OCI-LY1 (cell line): ENCODE measurements around the gene PTH1R.

Experiments used
- H2AFZ ChIP-seq: fragments of 200-600 bp; sonication (generic), shearing (Covaris generic); 2 replicates; pipeline ENCODE4 v1.6.0; 2014; ENCODE audit warnings: antibody characterized with exemption, mild to moderate bottlenecking, low read length
- H3F3A ChIP-seq: fragments of 200-600 bp; sonication (generic), shearing (Covaris generic); 2 replicates; pipeline ENCODE4 v1.6.0; 2014; ENCODE audit warnings: mild to moderate bottlenecking, antibody characterized with exemption, low read length, moderate library complexity; ENCODE audit not compliant: insufficient read depth
- H3K27ac ChIP-seq: fragments of 200-600 bp; sonication (generic); 2 replicates; pipeline ENCODE4 v1.5.1; 2014; ENCODE audit warnings: low read length, mixed run types, mild to moderate bottlenecking, low read depth; ENCODE audit not compliant: poor library complexity, severe bottlenecking
- H3K27me3 ChIP-seq: fragments of 200-600 bp; sonication (generic); 2 replicates; pipeline ENCODE4 v1.6.0; 2014; ENCODE audit warnings: antibody characterized with exemption, mild to moderate bottlenecking, low read length, moderate library complexity; ENCODE audit not compliant: insufficient read depth
- H3K36me3 ChIP-seq: fragments of 200-600 bp; sonication (generic); 2 replicates; pipeline ENCODE4 v1.6.1; 2014; ENCODE audit warnings: mild to moderate bottlenecking, antibody characterized with exemption, low read length, moderate library complexity, mixed read lengths; ENCODE audit not compliant: insufficient read depth
- H3K4me1 ChIP-seq: fragments of 200-600 bp; sonication (generic); 2 replicates; pipeline ENCODE4 v1.5.1; 2014; ENCODE audit warnings: mild to moderate bottlenecking, low read length, moderate library complexity; ENCODE audit not compliant: insufficient read depth, severe bottlenecking
- H3K4me2 ChIP-seq: fragments of 200-600 bp; sonication (generic), shearing (Covaris generic); 2 replicates; pipeline ENCODE4 v1.6.1; 2014; ENCODE audit warnings: low read length
- H3K4me3 ChIP-seq: fragments of 200-600 bp; sonication (generic); 2 replicates; pipeline ENCODE4 v1.5.1; 2014; ENCODE audit warnings: low read length, low read depth, mild to moderate bottlenecking, mixed read lengths; ENCODE audit not compliant: poor library complexity, severe bottlenecking
- H3K79me2 ChIP-seq: fragments of 200-600 bp; shearing (Covaris generic); 2 replicates; pipeline ENCODE4 v1.6.1; 2016; ENCODE audit warnings: mixed run types, low read length, mixed read lengths; ENCODE audit not compliant: insufficient read depth
- H3K9ac ChIP-seq: fragments of 200-600 bp; sonication (generic), shearing (Covaris generic); 2 replicates; pipeline ENCODE4 v1.6.1; 2014; ENCODE audit warnings: mild to moderate bottlenecking, low read length, mixed read lengths
- H3K9me2 ChIP-seq: fragments of 200-600 bp; sonication (generic), shearing (Covaris generic); 2 replicates; pipeline ENCODE4 v1.6.1; 2014; ENCODE audit warnings: low read depth, mild to moderate bottlenecking, low read length, mixed read lengths
- H3K9me3 ChIP-seq: fragments of 200-600 bp; shearing (Covaris generic); 2 replicates; pipeline ENCODE4 v1.6.1; 2014; ENCODE audit warnings: low read length, mixed read lengths
- H4K20me1 ChIP-seq: fragments of 200-600 bp; sonication (generic), shearing (Covaris generic); 2 replicates; pipeline ENCODE4 v1.6.0; 2016; ENCODE audit warnings: mild to moderate bottlenecking, low read length; ENCODE audit not compliant: insufficient read depth
- CTCF ChIP-seq: fragments of 200-600 bp; sonication (generic), shearing (Covaris generic); IDR thresholded peaks from 2 replicates; pipeline ENCODE4 v1.5.1; 2017; ENCODE audit warnings: mild to moderate bottlenecking, antibody characterized with exemption, low read length, moderate library complexity, mixed read lengths
- EZH2 ChIP-seq: fragments of 200-600 bp; sonication (generic), shearing (Covaris generic); IDR thresholded peaks from 2 replicates; pipeline ENCODE4 v1.8.0; 2017; ENCODE audit warnings: borderline replicate concordance, mixed run types, mild to moderate bottlenecking, antibody characterized with exemption, low read length, moderate library complexity, mixed read lengths

PTH1R gene

GRCh38 chr3:46861605-46862368 lies 15.7 kb upstream of the PTH1R start:
- TF ChIP-seq EZH2 (no peak), CTCF (no peak)
- no peaks in the 10 kb centered on the region for H3K9me3 ChIP-seq
- no peaks in the 10 kb centered on the region for H4K20me1 ChIP-seq
- H3K36me3 ChIP-seq: no peaks in the 10 kb centered on the region
- H3K79me2 ChIP-seq: no peaks in the 10 kb centered on the region
- no peaks in the 10 kb centered on the region for H3F3A ChIP-seq
- H2AFZ ChIP-seq: no peak overlapping the region
- no peak overlapping the region for H3K4me3 ChIP-seq
- H3K9me2 ChIP-seq: no peaks in the 10 kb centered on the region
- H3K9ac ChIP-seq: no peak overlapping the region
- no peak overlapping the region for H3K27ac ChIP-seq
- no peaks in the 10 kb centered on the region for H3K27me3 ChIP-seq
- H3K4me1 ChIP-seq: no peaks in the 10 kb centered on the region
- H3K4me2 ChIP-seq: no peak overlapping the region

GRCh38 chr3:46862369-46863025 lies 15.0 kb upstream of the PTH1R start:
- H3K27ac ChIP-seq: no peak overlapping the region
- H3K79me2 ChIP-seq: no peaks in the 10 kb centered on the region
- TF ChIP-seq CTCF (no peak), EZH2 (no peak)
- no peaks in the 10 kb centered on the region for H3K36me3 ChIP-seq
- H3F3A ChIP-seq: no peaks in the 10 kb centered on the region
- H2AFZ ChIP-seq: no peak overlapping the region
- H3K4me1 ChIP-seq: no peaks in the 10 kb centered on the region
- no peak overlapping the region for H3K9ac ChIP-seq
- H3K4me2 ChIP-seq: no peak overlapping the region
- H4K20me1 ChIP-seq: no peaks in the 10 kb centered on the region
- H3K9me3 ChIP-seq: no peaks in the 10 kb centered on the region
- H3K4me3 ChIP-seq: no peak overlapping the region
- no peaks in the 10 kb centered on the region for H3K27me3 ChIP-seq
- no peaks in the 10 kb centered on the region for H3K9me2 ChIP-seq

- H3K4me2 ChIP-seq: no peak within 1 kb of the TSS
- H3K9me2 ChIP-seq: no peaks in the 10 kb centered on the region
- no peaks in the 10 kb centered on the region for H3K27me3 ChIP-seq
- no peak within 1 kb of the TSS for H3K9ac ChIP-seq
- H3K79me2 ChIP-seq: no peaks in the 10 kb centered on the region
- no peak for TF ChIP-seq EZH2
- no peak for TF ChIP-seq CTCF
- no peaks in the 10 kb centered on the region for H3K9me3 ChIP-seq
- no peaks in the 10 kb centered on the region for H4K20me1 ChIP-seq
- no peaks in the 10 kb centered on the region for H3F3A ChIP-seq
- H3K4me1 ChIP-seq: no peaks in the 10 kb centered on the region
- H3K36me3 ChIP-seq: no peaks in the 10 kb centered on the region
- no peak within 1 kb of the TSS for H2AFZ ChIP-seq
- H3K27ac ChIP-seq: no peak within 1 kb of the TSS
- no peak within 1 kb of the TSS for H3K4me3 ChIP-seq
These were observed 14.2 kb upstream of the PTH1R start, which contains the start of gene MYL3 for GRCh38 chr3:46863261-46863782. Gene MYL3 (minus strand): TSS chr3:46863444. CDS start chr3:46863390, 54 bp downstream.
